Medulla oblongata (tissue), 1 donor: ENCODE measurements around the gene POGLUT3.
A peak's percentile ranks its signal among the peaks of the same experiment; 100 is the strongest.

ENCODE experiments used
- DNase-seq: peaks from one replicate; pipeline ENCODE4 v3.0.0-alpha.2; 2015; ENCODE audit errors: extremely low spot score

POGLUT3 gene

DNA sequence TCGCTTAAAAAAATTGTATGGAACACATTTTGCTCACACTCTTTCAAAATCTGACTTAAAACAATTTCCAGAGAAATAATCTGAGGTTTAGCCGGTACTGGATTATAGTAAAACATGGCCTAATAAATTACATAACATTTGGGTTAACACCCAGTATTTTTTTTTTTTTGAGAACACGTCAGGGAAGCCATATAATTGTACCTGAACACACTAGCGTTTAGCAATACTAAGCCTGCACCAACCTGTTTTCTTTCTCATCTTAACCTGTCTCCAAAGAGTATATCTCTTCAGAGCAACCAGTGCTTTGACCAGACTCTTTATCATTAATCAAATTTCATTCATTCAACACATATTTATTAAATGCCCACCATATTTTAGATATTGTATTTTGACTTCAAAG lies 2.0 kb upstream of the POGLUT3 start:
- no peak for DNase-seq

- no peak for DNase-seq
These were observed 728 bp upstream of the POGLUT3 start for GRCh38 chr11:108498816-108499408.

GRCh38 chr11:108497317-108498045 lies 703 bp downstream of the POGLUT3 start:
- peak; percentile 87 for DNase-seq

- DNase-seq, result no peak
These were observed 1.4 kb downstream of the POGLUT3 start for GRCh38 chr11:108496643-108497256.

DNA sequence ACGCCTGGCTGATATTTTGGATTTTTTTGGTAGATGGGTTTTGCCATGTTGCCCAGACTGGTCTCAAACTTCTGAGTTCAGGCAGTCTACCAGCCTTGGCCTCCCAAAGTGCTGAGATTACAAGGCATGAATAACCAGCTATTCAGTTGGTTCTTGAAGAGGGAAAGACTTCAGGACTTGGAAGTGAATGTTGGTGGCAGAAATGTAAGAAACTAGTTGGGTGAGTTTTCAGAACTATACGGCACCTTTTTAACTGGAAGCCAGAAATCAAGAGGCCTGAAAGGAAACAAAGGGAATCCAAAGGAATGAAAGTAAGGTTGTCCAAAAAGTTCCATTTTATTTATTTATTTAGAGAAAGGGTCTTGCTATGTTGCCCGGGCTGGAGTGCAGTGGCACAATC lies 2.9 kb downstream of the POGLUT3 start:
- DNase-seq, result no peak

- no peak for DNase-seq
These were observed 4.0 kb downstream of the POGLUT3 start for GRCh38 chr11:108494182-108494581.

DNA sequence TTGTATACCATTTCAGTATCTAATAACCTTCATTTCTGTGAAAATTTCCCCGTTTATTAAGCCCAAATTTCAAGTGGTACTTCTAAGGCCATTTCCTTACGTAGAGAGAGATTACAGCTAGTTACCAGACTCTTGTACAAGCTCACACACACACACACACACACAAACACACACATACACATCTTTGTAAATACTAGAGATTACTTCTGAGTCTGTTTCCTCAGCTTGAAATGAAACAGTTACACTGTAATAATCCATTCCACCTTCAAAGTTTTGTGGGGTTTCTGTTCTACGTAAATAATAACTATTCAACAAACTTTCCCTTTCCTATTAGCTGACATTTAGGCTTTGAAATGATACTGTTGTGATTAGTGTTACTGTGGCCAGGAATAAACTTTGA lies 6.2 kb downstream of the POGLUT3 start:
- no peak for DNase-seq

DNA sequence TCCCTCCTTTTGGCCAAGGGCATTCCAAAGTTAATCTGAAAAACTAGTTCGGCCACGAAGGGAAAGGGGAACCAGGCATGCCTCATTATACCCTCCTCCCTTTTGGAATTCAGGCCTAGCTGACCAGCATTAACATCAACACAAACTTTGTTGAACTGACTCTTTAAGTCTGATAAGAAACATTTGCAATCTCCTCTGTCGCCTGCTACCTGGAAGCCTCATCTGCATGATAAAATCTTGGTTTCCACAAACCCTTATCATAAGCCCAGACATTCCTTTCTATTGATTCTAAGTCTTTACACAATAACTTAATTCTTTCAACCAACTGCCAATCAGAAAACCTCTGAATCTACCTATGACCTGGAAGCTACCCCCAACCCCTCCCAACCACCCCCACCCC lies 11.4 kb downstream of the POGLUT3 start:
- no peak for DNase-seq

DNA sequence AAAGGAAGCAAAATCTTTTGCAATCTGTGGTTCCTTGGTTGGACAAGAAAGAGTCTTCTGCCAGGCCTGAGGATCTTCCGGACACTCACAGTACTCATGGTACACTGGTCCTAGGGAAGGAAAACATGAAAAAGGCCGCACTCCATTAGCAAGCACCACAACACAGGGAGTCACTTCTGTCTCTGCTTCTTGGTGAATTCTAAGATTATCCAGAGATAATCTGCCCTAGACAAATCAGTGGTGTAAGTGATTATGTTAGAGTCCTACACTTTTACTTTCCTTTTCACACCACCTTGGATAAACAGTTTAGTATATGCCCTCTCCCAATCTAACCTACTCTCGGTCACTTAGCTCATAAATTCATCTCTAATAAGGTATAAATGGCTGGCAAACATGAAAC lies 11.9 kb downstream of the POGLUT3 start:
- no peak for DNase-seq

GRCh38 chr11:108483163-108483562 lies 15.0 kb downstream of the POGLUT3 start:
- no peak for DNase-seq

DNA sequence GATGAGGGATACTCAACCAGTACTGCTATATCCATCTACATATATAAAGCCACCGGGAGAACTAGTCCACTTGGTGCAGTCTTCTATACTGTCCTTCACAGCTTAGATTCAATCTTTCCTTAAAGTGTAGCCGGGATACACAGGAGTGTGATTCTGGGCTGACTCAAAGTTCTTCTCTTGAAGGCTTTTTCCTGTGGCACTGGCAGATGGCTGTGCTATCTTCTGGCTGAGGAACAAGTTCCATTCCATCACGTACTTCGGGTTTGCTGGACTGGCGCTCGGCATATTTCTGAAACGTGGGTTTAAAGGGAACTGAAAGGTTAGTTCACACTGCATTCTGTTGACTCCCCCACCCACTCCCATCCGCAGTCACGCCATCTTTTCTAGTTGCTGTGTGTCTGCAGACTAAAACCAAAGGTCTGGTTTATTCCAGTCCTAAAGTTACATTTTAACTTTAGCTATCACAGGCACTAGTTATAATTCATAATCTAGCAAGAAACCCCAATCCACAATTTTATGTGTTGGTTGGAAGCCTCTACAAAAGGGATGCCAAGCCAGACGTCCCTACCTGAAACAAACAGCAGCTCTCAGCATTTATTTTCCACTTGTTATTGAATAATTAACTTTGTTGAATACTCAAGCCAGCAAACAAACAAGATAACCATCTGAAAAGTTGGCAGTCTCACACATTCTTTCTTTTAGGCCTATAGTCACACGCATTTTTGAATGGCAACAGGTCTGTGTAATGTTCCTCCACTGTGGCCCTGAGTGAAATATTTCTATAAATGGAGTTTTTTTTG lies 23.3 kb downstream of the POGLUT3 start:
- no peak for DNase-seq

DNA sequence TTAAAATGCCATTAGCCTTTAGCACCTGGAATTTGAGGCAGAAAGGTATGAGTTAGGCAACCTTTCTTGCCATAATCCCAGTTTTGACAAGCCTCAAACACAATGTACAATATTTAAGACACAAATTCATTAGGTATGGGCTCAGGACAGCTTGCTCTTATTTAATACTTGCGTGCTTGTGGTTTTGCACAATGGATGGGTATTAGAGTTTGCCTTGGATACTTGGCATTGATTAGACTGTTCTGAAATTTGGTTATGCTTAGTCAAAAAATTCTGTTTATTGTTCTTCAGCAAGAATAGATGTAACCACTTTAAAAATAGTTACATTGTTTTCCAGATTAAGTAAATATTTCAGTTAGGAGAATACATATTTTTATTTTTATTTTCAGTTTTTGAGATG lies 25.5 kb downstream of the POGLUT3 start:
- no peak for DNase-seq

DNA sequence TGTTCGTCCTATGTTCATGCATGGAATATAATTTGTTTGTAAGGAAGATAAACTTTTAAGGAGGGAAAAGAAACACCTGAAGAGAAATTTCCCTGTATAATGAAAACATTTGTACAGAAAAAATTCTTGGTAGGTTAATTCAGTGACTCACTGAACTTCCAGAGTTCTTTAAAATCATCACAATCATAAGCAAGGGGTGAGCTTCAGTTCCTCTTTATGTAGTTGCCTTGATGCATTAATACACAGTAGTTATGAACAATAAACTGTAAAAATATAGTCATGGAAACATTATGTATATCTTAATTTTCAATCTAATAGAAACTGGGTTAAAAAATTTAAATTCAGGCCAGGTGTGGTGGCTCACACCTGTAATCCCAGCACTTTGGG lies 29.7 kb downstream of the POGLUT3 start:
- DNase-seq, result no peak

DNA sequence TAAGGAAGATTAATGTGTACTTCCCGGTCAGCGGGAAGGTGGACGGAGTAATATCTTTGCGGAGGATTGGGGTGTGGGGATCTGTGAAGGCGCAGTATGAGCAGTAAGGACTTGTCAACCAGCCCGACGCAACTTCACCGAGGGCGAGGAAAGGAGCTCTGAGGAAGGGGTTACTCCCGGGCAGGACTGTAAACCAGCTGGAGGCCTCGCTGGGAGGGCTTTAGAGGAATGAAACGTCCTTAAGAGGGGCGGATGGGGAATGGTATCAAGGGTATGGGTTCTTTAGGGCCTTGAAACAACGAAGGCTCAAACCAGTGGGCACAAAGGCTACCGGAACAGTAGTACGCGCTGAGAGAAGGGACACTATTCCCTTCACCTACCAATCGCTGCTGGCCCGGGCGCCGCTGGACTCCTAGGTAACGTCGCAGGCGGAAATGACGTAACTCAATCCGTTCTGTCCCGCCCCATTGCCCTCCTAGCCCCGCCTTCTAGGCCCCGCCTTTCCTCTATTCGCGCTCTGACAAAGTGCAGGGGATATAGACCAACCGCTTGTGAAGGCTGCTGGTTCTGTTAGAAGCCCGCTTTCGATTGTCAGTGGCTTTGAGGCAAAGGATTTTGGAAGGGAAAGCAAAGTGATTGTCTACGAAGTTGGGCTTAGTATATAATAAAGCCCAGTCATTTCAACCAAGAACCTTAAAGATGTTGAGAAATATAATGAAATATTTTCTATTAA lies 30.9 kb downstream of the POGLUT3 start, which contains the start of gene C11orf65:
TSS of gene C11orf65 (minus strand) at position 439 of the 733 bp plus-strand sequence. CDS start 5,970 bp downstream, outside the sequence.
- DNase-seq, result peak; percentile 99

GRCh38 chr11:108466405-108466804 lies 31.8 kb downstream of the POGLUT3 start:
- DNase-seq, result no peak

- no peak for DNase-seq
These were observed 44.9 kb downstream of the POGLUT3 start for GRCh38 chr11:108453207-108453835.
